HepG2 (cell line): ENCODE data around the gene PYGO1.

Experiments
- FOXP1 ChIP-seq, 2 experiments: fragments of 450-650 bp in 1 of 2; IDR thresholded peaks; 2 replicates each; pipeline ENCODE4 v1.6.1; 2017 to 2018; ENCODE audit warnings: antibody characterized with exemption in 1 of 2
- TSC22D2 ChIP-seq: sonication (generic); formaldehyde crosslinking; IDR thresholded peaks from 2 replicates; pipeline ENCODE4 v1.5.1; 2020; ENCODE audit warnings: missing genetic modification reagents, mild to moderate bottlenecking, borderline replicate concordance
- TF ChIP-seq, protein P1 (sequence below): sonication (generic); formaldehyde crosslinking; IDR thresholded peaks from 2 replicates; pipeline ENCODE4 v1.4.0; 2020; ENCODE audit warnings: mild to moderate bottlenecking, missing genetic modification reagents
- TF ChIP-seq, protein P2 (sequence below): sonication (generic); formaldehyde crosslinking; IDR thresholded peaks from 2 replicates; pipeline ENCODE4 v1.5.0; 2020; ENCODE audit warnings: mild to moderate bottlenecking, missing genetic modification reagents, moderate library complexity

- no peak for TF ChIP-seq TSC22D2 (CRISPR knock-in tag)
- TF ChIP-seq, protein P1, sequence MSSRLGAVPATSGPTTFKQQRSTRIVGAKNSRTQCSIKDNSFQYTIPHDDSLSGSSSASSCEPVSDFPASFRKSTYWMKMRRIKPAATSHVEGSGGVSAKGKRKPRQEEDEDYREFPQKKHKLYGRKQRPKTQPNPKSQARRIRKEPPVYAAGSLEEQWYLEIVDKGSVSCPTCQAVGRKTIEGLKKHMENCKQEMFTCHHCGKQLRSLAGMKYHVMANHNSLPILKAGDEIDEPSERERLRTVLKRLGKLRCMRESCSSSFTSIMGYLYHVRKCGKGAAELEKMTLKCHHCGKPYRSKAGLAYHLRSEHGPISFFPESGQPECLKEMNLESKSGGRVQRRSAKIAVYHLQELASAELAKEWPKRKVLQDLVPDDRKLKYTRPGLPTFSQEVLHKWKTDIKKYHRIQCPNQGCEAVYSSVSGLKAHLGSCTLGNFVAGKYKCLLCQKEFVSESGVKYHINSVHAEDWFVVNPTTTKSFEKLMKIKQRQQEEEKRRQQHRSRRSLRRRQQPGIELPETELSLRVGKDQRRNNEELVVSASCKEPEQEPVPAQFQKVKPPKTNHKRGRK: no peak
- TF ChIP-seq, protein P2, sequence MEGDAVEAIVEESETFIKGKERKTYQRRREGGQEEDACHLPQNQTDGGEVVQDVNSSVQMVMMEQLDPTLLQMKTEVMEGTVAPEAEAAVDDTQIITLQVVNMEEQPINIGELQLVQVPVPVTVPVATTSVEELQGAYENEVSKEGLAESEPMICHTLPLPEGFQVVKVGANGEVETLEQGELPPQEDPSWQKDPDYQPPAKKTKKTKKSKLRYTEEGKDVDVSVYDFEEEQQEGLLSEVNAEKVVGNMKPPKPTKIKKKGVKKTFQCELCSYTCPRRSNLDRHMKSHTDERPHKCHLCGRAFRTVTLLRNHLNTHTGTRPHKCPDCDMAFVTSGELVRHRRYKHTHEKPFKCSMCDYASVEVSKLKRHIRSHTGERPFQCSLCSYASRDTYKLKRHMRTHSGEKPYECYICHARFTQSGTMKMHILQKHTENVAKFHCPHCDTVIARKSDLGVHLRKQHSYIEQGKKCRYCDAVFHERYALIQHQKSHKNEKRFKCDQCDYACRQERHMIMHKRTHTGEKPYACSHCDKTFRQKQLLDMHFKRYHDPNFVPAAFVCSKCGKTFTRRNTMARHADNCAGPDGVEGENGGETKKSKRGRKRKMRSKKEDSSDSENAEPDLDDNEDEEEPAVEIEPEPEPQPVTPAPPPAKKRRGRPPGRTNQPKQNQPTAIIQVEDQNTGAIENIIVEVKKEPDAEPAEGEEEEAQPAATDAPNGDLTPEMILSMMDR: no peak
- TF ChIP-seq FOXP1 (IDR thresholded peaks at IDR 0.05): no peak
- no peak for TF ChIP-seq FOXP1 (CRISPR knock-in tag; IDR thresholded peaks at IDR 0.05)
Observed at GRCh38 chr15:55586808-55587207, 1.3 kb downstream of the PYGO1 start.
